Sciatic nerve (tissue), 2 donors: ENCODE data around the gene EFNA5. TPM values are rescaled to one million over a fixed set of nuclear protein-coding genes. Genes with fewer than 3 reads are reported as not detected.

Experiments used
- ATAC-seq: fragments of 200-7000 bp; cut with Tn5 transposase; one replicate; pipeline ENCODE4 v1.9.1; 2020; ENCODE audit warnings: mild to moderate bottlenecking, moderate library complexity
- DNase-seq: peaks from one replicate; pipeline ENCODE4 v3.0.0-alpha.2; 2020; ENCODE audit warnings: low spot score
- intact Hi-C: fragments of 100-400 bp; cut with DNase I; formaldehyde crosslinking; loops from one replicate; pipeline ENCODE4 v1.14.2; 2022
- total RNA-seq: library from RNA; stranded (reverse); fragmentation: NEBNext Ultra II Directional; extraction: Animal tissue kit (Norgen Biotek cat#: 25700); gene quantifications from one replicate; pipeline ENCODE4 v1.2.1, GENCODE V29; 2021
- donor health status: DM: no; HTN: no; CAD: no.
- donor health status: DM: no; HTN: no; CAD: no.

The EFNA5 gene
- total RNA-seq, 1 donor from 2014 or later = 18.5 TPM

DNA sequence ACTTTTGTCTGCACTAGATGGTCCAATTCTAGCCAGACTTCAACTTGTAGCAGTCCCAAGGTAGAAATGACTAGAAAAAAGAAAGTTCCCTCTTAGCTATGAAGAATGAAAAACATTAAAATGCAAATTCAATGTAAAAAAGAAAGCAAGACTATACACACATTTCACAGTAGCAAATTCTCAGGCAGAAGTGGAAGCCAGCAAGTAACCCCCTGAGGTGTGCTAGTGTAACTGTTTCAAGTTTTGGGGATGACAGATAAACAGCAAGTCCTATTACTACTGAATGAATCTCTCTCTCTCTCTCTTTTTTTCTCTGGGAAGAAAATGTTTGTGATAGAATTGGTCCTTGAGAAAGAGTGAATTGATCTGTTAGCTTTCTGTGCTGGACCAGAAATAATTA is 185.6 kb downstream of the EFNA5 start:
- no peak for DNase-seq
- intact Hi-C loops = no loop called here
- ATAC-seq = no peak

DNA sequence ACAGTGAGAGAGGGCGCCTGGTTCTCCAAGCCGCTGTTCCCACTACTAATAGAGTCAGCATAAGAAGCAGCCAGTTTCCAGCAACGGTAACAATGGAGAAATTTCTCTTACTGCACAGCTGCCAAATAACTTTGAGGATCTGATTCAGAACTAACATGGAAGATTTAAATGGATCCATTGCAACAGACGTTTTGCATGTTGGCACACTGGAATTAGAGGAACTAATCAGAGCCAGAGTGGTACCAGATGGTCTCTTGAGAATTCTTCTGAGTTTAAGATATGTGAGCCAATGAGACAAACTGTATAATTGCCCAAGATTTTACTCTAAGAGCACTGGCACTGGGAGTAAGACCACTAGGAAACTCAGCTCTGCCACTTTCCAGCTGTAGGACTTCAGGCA is 186.5 kb downstream of the EFNA5 start:
- no peak for DNase-seq
- intact Hi-C loops = no loop called here
- no peak for ATAC-seq

DNA sequence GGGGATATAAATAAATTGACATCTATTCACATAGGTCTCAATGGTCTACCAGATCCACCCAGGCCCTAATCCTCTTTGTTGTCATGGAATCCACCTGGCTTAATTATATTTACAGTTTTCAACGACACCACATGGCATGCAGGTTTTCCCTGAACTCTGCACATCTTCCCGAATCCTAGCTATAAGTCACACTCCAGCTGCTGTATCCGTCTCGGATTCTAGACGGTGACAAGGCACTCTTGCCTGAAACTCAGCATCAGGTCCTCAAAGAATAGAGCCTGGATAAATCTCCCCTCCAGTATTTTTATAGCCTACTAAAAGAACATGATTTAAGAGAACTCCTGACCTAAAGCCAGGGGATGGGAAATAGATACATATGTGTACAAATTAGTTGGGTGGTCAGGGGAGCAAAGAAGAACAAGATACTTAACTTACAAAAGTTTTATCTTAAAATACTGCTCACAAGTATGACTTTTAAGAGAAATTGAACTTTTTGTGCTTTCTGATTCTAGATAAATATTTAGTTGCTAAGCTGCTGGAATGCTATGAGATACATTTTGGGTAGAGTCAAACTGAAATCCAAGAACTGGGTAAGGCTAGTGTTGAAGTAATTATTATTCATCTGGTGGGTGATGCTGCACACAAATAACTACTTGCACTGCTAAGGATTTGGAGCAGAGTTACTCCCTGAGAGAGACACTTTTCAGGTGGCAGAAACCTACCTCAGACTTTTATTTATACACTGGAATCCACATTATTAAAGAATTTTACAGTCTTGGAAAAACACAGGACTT is 187.3 kb downstream of the EFNA5 start:
- ATAC-seq = no peak
- DNase-seq = no peak
- intact Hi-C loops = no loop called here

- no peak for ATAC-seq
- intact Hi-C loops = no loop called here
Measured at GRCh38 chr5:107478068-107478641, 192.6 kb downstream of the EFNA5 start.

DNA sequence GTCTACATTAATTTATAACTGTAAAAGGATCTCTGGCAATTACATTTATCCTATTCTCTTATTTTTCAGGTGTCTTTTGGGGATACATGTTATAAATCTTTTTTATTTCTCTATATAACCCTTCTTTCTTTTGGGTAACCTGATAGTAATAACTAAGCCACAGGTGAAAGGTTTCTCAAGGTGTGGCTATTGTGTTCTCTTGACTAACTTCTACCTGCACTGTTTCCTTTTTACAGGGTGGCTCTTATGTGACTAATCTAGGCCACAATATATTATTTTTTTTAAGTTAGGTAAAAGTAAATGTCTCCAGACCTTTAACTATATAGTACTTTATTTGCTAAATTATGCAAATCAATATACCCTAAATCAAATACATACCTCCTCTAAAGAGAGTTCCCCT is 193.2 kb downstream of the EFNA5 start:
- ATAC-seq (no peak), DNase-seq (no peak)
- intact Hi-C loops = no loop called here

More at GRCh38 chr5:107478068-107478641, 192.6 kb downstream of the EFNA5 start:
- DNase-seq = no peak

DNA sequence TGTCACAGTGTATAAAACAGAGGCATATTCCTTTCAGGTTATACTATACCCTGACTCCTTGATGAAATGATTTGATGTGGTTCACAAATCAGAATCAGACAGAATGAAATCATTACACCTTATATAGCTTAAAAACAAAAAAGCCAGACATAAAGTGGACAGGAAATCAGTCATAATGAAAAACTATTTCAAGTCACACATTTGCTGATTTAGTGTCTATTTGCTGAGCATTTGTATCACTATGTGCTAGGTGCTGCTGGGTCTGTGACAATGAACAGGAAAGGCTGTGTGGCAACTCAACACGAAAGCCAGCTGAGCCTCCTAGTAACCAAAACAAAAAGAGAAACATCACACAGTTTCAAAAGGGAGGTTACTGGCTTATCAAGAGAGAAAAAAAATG is 194.0 kb downstream of the EFNA5 start:
- intact Hi-C loops = no loop called here
- DNase-seq (no peak), ATAC-seq (no peak)

- intact Hi-C loops = no loop called here
- DNase-seq (no peak), ATAC-seq (no peak)
Measured at GRCh38 chr5:107474716-107475489, 195.8 kb downstream of the EFNA5 start.

- DNase-seq (no peak), ATAC-seq (no peak)
- intact Hi-C loops = no loop called here
Measured at GRCh38 chr5:107474361-107474715, 196.4 kb downstream of the EFNA5 start.

GRCh38 chr5:107472620-107473064 is 198.1 kb downstream of the EFNA5 start:
- ATAC-seq (no peak), DNase-seq (no peak)
- intact Hi-C loops = no loop called here

GRCh38 chr5:107470295-107470582 is 200.5 kb downstream of the EFNA5 start:
- ATAC-seq = no peak
- no peak for DNase-seq
- intact Hi-C loops = no loop called here

DNA sequence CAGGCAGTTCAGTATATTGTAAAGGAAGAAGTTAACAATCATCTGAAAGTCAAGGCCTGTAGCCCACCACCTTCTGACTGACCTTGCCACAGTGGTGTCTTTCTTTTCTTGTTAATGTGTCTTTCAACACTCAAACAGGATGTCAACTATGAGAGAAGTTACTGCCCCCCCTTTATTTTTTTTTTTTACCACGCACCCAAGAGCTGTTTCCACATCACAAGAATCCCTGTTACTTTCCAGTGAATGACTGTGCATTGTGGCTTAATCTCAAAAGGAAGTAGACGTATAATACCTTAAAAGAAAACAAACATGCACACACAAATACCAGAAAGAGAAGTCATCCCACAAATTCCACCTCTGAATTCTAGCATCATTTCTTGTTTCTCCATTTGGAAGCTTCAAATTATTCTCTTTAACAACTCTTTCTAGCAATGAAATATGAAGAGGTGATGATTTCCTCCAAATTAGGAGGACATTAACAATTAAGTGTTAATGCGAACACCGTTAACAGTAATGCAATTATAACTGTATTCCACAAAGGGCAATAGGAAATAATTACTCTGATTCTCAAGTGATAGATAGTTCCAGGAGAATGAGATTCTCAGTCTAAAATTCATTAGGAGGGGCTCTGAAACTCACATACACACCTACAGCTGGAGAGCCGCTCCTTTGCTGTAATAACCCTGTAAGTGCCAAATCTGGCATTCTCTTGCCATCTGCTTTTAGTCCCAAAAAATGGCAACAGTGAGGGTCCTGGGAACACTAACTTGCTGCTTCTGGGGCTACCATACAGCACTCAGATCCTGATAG is 201.0 kb downstream of the EFNA5 start:
- intact Hi-C loops = no loop called here
- DNase-seq (no peak), ATAC-seq (no peak)

GRCh38 chr5:107469064-107469463 is 201.7 kb downstream of the EFNA5 start:
- DNase-seq (no peak), ATAC-seq (no peak)
- intact Hi-C loops = no loop called here

GRCh38 chr5:107468276-107468675 is 202.5 kb downstream of the EFNA5 start:
- DNase-seq (no peak), ATAC-seq (no peak)
- intact Hi-C loops = no loop called here

GRCh38 chr5:107467137-107467932 is 203.4 kb downstream of the EFNA5 start:
- intact Hi-C loops = no loop called here
- DNase-seq = no peak
- ATAC-seq = no peak

DNA sequence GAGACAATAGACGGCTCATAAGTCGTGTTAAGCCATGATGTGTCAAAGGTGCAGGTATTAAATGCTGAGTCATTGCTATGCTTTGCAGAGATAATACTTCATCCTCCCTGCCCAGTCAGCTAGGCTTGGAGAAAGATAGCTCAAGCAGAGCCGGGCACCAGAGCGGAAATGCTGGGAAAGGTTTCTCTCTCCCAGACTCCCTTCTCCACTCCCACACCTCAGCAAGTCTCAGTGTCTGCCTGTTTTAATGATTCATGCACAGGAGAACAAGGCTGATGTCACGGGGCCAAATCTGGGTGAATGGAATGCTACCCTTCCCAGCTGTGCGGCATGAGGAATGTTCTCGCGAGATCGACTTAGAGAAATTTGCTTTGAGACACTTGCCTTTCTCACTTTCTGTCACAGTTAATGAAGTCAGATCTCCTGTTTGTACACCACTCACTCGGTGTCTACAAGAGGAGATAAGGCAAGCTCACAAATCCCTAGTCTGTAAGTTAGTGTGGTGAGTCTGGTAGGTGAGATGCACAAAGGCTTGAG is 204.4 kb downstream of the EFNA5 start:
- ATAC-seq (no peak), DNase-seq (no peak)
- intact Hi-C loops = no loop called here

DNA sequence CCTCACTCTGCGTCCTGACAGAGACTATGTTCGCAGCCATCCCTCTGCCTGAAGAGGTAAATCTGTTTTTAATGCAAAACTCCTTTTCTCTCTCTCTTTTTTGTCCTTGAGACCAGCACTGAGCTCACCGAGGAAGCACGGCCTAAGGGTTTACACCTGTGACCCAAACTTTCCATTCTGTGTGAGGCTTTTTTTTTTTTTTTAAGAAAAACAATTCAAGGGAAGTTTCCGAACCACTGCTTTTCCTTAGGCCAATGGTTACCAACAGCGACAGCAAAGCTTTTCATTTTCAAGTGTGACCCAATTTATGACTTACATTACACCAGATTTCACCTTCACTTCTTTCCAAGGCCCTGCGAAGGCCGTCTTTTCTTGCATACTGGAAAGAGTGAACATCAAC is 205.9 kb downstream of the EFNA5 start:
- DNase-seq (no peak), ATAC-seq (no peak)
- intact Hi-C loops = no loop called here

DNA sequence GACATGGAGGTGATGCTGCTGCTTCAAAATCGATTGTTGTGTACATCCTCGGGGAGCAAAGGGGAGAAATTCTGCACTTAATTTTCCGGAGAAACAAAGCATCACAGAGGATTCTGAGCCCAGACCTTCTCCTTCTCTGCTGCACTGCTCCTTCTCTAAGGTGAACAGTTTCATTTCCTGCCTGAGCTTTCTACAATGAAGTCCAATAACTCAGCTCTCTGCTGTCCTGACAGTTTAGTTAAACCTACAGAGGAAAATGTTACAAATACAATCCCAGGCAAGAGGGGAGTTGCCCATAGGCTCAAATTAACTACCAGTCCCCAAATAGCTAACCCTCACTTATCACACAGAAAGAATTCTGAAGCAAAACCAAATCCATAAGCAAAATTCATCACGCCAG is 206.3 kb downstream of the EFNA5 start:
- no peak for ATAC-seq
- DNase-seq = no peak
- intact Hi-C loops = no loop called here

DNA sequence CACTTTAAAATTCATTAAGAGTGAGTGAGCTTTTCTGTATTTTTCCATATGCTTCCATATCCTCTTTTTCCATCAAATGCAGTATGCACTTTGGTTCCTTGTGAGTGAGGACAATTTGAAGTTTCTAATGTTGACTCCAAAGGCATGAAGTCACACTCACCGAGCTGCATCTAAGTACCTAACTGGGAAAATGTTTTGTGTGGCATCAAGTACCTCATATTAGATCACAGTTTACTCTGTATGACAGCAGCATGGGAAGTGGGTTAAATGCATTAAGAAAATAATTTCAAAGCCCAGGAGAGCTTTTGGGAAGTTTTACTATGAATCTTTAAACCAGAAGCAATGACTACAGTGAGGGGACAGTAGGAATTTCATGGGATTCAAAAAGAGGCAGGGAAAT is 207.0 kb downstream of the EFNA5 start:
- ATAC-seq (no peak), DNase-seq (no peak)
- intact Hi-C loops = no loop called here

- DNase-seq = no peak
- ATAC-seq = no peak
- intact Hi-C loops = no loop called here
Measured at GRCh38 chr5:107461770-107462169, 209.0 kb downstream of the EFNA5 start.
